ENCODE measurements around the gene COX6A1.

COX6A1 gene

GRCh38 chr12:120469450-120470149, 31.7 kb downstream of the COX6A1 start, which contains the start of gene SRSF9:
SRSF9 (minus strand) TSS chr12:120469748; CDS start chr12:120469609, 139 bp downstream.
- TF ChIP-seq EZH2phosphoT487 (IDR thresholded peaks at IDR 0.05; ENCODE audit: low read depth): no peak
- TF ChIP-seq, protein P1, sequence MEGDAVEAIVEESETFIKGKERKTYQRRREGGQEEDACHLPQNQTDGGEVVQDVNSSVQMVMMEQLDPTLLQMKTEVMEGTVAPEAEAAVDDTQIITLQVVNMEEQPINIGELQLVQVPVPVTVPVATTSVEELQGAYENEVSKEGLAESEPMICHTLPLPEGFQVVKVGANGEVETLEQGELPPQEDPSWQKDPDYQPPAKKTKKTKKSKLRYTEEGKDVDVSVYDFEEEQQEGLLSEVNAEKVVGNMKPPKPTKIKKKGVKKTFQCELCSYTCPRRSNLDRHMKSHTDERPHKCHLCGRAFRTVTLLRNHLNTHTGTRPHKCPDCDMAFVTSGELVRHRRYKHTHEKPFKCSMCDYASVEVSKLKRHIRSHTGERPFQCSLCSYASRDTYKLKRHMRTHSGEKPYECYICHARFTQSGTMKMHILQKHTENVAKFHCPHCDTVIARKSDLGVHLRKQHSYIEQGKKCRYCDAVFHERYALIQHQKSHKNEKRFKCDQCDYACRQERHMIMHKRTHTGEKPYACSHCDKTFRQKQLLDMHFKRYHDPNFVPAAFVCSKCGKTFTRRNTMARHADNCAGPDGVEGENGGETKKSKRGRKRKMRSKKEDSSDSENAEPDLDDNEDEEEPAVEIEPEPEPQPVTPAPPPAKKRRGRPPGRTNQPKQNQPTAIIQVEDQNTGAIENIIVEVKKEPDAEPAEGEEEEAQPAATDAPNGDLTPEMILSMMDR (IDR thresholded peaks at IDR 0.05; ENCODE audit: low read depth, low read length): peak; percentile 74

GRCh38 chr12:120470150-120470784, 32.4 kb downstream of the COX6A1 start:
- peak overlapping the region; percentile 68; the same call in 1 of the 2 replicates for H2AFZ ChIP-seq (ENCODE audit: low read depth, low read length)
- no peak overlapping the region for H3K27ac ChIP-seq (ENCODE audit: low read length)
- H3K9me3 ChIP-seq (ENCODE audit: insufficient read depth, low read length): no peaks in the 10 kb centered on the region
- peaks cover 49% of the 10 kb centered on the region for H3K79me2 ChIP-seq (ENCODE audit: low read length)
- no peaks in the 10 kb centered on the region for H3K27me3 ChIP-seq (ENCODE audit: low read depth, low read length)
- H3K4me3 ChIP-seq (ENCODE audit: low read length): peak overlapping the region; percentile 89
- peaks cover 19% of the 10 kb centered on the region for H3K36me3 ChIP-seq (replicated peaks; ENCODE audit: low read depth, low read length)
- peak overlapping the region; percentile 67 for H3K9ac ChIP-seq (ENCODE audit: low read length)
- H3K4me1 ChIP-seq (ENCODE audit: low read length): peaks cover 13% of the 10 kb centered on the region; the same call in 1 of the 2 replicates
- peaks cover 37% of the 10 kb centered on the region for H4K20me1 ChIP-seq (ENCODE audit: insufficient read depth, low read length)
- peak overlapping the region; percentile 91 for H3K4me2 ChIP-seq (ENCODE audit: low read length)
- TF ChIP-seq, protein P1 (IDR thresholded peaks at IDR 0.05; ENCODE audit: low read depth, low read length): no peak
- no peak for TF ChIP-seq EZH2phosphoT487 (IDR thresholded peaks at IDR 0.05; ENCODE audit: low read depth)

More at GRCh38 chr12:120469450-120470149, 31.7 kb downstream of the COX6A1 start, which contains the start of gene SRSF9:
- Histone ChIP-seq H3K36me3 (replicated peaks; ENCODE audit: low read depth, low read length) (peaks cover 26% of the 10 kb centered on the region), H3K27me3 (ENCODE audit: low read depth, low read length) (no peaks in the 10 kb centered on the region), H2AFZ (ENCODE audit: low read depth, low read length) (peak within 1 kb of the TSS; percentile 68; the same call in 1 of the 2 replicates), H3K27ac (ENCODE audit: low read length) (peak within 1 kb of the TSS; percentile 72), H3K4me1 (ENCODE audit: low read length) (peaks cover 10% of the 10 kb centered on the region; the same call in 1 of the 2 replicates), H3K4me2 (ENCODE audit: low read length) (peak within 1 kb of the TSS; percentile 91), H3K4me3 (ENCODE audit: low read length) (peak within 1 kb of the TSS; percentile 89), H4K20me1 (ENCODE audit: insufficient read depth, low read length) (peaks cover 41% of the 10 kb centered on the region), H3K9ac (ENCODE audit: low read length) (peak within 1 kb of the TSS; percentile 82), H3K9me3 (ENCODE audit: insufficient read depth, low read length) (no peaks in the 10 kb centered on the region), H3K79me2 (ENCODE audit: low read length) (peaks cover 55% of the 10 kb centered on the region)

DNA sequence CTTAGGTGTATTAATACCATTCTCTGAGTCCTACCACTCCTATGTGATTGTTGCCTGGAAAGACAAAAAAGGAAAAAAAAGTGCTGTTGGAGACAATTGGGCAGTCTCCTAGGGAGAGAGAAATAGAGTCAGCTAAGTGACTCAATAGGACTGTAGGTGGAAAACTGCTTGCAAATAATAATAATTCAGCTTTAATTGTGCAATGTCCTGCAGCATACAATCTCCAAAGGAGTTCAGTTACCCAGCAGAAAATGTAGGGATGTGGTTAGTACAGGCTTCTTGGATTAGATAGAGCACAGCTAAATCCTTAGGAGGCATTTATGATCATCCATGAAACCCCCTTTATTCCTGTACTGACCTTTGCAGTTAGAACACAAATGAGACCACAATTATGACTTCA, 34.6 kb downstream of the COX6A1 start:
- no peak for TF ChIP-seq EZH2phosphoT487 (IDR thresholded peaks at IDR 0.05; ENCODE audit: low read depth)
- TF ChIP-seq, protein P1 (IDR thresholded peaks at IDR 0.05; ENCODE audit: low read depth, low read length): no peak
- H3K9me3 ChIP-seq (ENCODE audit: insufficient read depth, low read length): no peaks in the 10 kb centered on the region
- H3K79me2 ChIP-seq (ENCODE audit: low read length): peaks cover 27% of the 10 kb centered on the region
- H2AFZ ChIP-seq (ENCODE audit: low read depth, low read length): no peak overlapping the region
- H3K4me2 ChIP-seq (ENCODE audit: low read length): no peak overlapping the region
- H3K27me3 ChIP-seq (ENCODE audit: low read depth, low read length): no peaks in the 10 kb centered on the region
- no peak overlapping the region for H3K4me3 ChIP-seq (ENCODE audit: low read length)
- peaks cover 14% of the 10 kb centered on the region for H4K20me1 ChIP-seq (ENCODE audit: insufficient read depth, low read length)
- H3K4me1 ChIP-seq (ENCODE audit: low read length): peaks cover 10% of the 10 kb centered on the region; the same call in 1 of the 2 replicates
- no peak overlapping the region for H3K27ac ChIP-seq (ENCODE audit: low read length)
- H3K9ac ChIP-seq (ENCODE audit: low read length): no peak overlapping the region
- H3K36me3 ChIP-seq (replicated peaks; ENCODE audit: low read depth, low read length): peaks cover 1% of the 10 kb centered on the region

Data from OCI-LY3 (cell line).